ENCODE results near the gene GFAP. TPM values are rescaled to one million over a fixed set of nuclear protein-coding genes. Genes with fewer than 3 reads are reported as not detected.
A peak's percentile ranks its signal among the peaks of the same experiment; 100 is the strongest.

The GFAP gene
- total RNA-seq, 1 donor from 2014 or later, result 4.2 TPM

DNA sequence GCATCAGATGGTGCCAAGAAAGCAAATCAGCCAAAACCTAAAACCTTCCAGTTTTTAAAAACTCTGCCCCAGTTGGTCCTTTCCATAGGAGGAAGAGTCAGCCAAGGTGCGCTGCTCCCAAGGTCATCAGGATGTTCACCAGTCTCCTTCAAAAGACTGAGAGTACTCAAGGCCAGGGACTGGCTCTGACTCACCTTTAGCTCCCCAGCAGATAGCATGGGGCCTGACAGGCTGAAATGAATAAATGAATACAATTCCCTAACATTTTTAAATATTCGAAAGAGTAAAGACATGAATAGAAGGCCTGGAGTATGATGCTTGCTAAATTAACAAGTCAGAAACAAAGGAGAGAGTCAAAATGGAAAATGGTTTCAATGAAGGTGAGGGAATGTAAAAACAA is 35.2 kb downstream of the GFAP start:
- intact Hi-C loops (cut with micrococcal nuclease), result no loop called here
- no peak for DNase-seq
- no peak for ATAC-seq

DNA sequence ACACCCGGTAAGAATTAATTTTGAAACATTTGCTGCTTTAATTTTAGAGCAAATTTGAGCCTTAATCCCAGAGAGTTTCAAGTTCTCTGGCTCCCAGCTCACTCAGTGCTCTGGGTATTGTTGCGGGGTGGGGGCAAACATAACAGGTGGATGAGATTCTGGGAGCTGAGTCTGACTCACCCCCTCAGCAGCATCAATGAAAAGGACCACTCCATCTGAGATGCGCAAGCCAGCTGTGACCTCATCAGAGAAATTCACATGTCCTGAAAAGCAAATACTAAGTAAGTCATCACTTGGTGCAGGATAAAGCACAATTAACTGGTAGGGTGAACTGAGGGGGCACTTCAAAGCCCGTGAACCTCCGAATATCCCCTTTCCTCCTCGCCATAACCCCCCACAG is 35.9 kb downstream of the GFAP start:
- intact Hi-C loops (cut with micrococcal nuclease), result loop anchor here (5.0 kb wide), 1 partner anchor 107 kb away; no protein-coding TSS in a partner anchor
- DNase-seq (no peak), ATAC-seq (no peak)

DNA sequence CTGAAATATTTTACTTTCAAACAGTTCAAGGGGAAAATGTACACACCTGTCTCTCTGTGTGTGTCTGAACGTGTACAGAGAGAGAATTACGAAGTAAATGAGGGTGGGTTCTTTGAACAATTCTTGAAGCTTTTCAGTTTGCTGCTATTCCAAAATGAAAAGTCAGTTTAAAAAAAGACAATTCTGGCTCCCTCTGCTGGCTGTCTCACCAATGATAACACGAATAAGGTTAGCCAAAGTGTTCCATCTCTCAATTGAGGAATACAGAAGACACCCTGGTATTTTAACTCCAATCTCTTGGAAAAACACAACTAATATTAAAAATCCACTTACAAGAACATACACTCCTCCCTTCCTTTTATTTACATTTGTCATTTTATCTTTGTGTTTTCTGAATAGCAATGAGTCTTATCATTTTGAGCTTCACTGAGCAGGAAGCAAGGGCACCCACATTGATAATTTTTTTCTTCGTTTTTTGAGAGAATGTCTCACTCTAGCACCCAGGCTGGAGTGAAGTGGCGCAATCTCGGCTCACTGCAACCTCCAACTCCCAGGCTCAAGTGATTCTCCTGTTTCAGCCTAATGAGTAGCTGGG is 36.6 kb downstream of the GFAP start:
- intact Hi-C loops (cut with micrococcal nuclease), result loop anchor here (5.0 kb wide), 1 partner anchor 106 kb away; no protein-coding TSS in a partner anchor
- ATAC-seq, result no peak

DNA sequence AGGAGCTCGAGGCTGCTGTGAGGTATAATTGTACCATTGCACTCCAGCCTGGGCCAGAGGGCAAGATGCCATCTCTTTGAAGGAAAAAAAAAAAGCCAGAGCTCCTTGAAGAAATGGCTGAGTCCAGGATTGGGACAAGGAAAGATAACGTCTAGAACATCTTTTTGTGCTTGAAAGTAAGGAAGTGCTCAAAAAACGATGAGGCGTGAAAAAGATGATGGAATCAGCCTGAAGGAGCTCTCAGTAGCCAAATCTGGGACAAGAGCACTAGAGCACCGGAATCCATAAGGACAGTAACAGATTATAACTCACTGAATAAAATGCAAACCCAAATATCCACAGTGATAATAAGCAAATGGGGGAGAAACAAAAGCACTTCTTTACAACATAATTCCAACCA is 38.2 kb downstream of the GFAP start:
- DNase-seq, result no peak
- ATAC-seq, result no peak
- intact Hi-C loops (cut with micrococcal nuclease), result loop anchor here (5.0 kb wide), 1 partner anchor 105 kb away; no protein-coding TSS in a partner anchor

More for the DNA sequence above, 36.6 kb downstream of the GFAP start:
- DNase-seq, result no peak

DNA sequence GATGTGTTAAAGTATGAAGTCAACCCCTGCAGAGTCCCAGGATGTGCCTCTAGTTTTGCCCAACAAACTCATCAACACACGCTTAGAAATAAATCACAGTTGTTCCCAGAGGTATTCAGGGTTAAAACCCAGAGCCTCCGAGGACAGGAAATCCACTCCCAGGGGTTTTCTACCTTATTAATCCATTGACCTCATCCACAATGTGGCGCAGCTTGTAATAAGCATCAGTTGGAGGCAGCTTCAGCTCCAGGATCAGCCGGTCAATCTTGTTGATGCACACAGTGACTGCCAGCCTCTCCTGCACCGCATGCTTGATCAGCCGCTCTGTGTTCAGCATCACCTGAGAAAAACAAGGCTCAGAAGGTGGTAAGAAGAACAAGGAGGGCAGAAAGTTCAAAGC is 39.5 kb downstream of the GFAP start:
- intact Hi-C loops (cut with micrococcal nuclease), result loop anchor here (5.0 kb wide), 1 partner anchor 103 kb away; no protein-coding TSS in a partner anchor
- no peak for DNase-seq
- no peak for ATAC-seq

DNA sequence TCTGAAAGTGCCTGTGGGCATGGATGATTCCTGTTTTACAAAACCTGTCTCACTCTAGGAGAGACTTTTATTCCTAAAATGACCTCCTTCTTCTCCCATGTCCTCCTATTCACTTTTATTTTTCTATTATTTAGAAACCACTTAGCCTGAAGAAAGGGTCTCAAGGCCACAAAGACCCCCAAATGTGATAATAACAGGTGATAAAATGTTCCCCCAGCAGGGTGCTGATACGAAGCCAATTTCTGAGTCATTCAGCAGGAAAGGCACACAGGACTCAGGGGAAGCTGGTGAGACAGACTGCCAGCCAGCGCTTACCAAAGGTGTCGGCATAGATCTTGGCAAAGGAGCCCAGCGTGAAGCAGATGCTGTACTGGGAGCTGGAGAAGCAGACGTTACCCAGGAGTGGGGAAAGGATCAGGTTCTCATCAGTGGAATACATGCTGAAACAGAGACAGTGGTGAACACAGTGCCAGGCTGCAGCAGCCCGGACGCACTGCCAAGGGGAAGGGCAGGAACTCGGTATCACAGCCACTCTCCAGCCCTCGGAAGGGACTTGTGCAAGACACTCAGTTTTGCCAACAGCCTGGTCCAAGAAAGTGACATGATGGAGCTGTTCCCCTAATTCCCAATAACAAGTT is 43.0 kb downstream of the GFAP start:
- peak; percentile 57 for DNase-seq

DNA sequence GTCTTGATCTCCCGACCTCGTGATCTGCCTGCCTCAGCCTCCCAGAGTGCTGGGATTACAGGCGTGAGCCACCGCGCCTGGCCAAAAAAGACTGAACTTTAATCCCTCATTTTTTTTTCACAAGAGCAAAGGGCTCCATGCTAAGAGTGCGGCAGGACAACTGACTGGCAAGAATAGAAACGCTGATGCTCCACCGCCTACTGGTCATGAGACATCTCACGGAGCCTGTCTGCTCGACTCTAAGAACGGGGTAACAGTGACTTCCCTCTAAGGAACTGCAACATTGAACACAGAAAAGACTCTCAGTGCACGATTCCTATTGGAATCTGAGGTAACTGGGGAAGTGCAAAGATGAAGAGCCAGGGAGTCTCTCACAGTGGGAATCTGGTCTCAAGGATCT is 43.7 kb downstream of the GFAP start:
- ATAC-seq (no peak), DNase-seq (no peak)
- intact Hi-C loops (cut with micrococcal nuclease), result no loop called here

More for the DNA sequence above, 43.0 kb downstream of the GFAP start:
- intact Hi-C loops (cut with micrococcal nuclease), result no loop called here
- peak; percentile 93 for ATAC-seq

DNA sequence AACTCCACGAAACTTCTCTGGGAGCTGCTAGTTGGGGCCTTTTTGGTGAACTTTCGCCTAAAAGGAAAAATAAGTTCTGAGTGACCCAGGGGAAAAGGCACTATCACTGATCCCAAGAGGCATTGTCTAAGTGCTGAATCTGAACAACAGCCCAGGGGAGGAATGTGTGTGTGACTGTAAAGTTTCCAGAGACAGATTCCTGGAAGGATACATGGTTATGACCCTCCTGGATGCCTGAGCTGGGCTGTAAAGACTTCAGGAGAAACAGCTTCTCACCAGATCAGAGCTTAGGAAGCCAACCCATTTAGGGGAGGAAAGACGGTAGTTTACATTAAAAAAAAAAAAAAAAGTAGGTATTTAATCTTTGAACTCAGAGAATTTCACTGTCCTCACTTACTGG is 47.5 kb downstream of the GFAP start:
- ATAC-seq (peak; percentile 26), DNase-seq (no peak)
- intact Hi-C loops (cut with micrococcal nuclease), result loop anchor here (5.0 kb wide), 1 partner anchor 91 kb away; no protein-coding TSS in a partner anchor

DNA sequence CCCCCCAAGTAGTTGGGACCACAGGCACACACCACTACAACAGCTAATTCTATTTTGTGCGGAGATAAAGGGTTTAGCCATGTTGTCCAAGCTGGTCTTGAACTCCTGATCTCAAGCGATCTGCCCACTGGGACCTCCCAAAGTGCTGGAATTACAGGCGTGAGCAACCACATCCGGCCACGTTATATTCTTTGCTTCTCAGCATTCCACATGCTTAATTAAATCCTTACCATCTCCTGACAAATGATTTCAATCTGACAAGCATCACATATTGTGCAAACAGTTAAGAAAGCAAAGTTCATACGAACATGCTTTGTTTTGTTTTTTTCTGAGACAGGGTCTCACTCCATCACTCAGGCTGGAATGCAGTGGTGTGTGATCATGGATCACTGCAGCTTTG is 49.4 kb downstream of the GFAP start:
- ATAC-seq, result no peak
- intact Hi-C loops (cut with micrococcal nuclease), result loop anchor here (5.0 kb wide), 1 partner anchor 89 kb away; no protein-coding TSS in a partner anchor
- no peak for DNase-seq

DNA sequence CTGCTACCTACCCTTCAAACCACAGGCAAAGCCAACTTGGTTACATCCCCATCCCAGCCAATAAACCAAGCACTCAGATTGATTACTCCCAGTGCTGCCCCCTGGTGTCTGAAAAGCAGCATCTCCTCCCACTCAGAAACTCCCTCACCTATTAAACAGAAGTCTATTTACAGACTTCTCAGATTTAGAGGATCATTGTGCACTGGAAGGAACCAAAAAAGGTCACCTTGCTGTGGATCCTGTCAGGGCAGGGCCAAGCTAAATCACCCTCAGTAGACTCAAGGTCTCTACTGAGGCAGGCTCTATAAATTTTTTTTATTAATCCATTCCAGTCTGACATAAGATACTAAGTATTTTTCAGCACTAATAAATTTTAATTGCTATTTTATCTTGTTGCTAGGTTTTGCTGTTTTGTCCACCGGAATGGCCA is 50.1 kb downstream of the GFAP start:
- ATAC-seq (peak; percentile 72), DNase-seq (peak; percentile 70)
- intact Hi-C loops (cut with micrococcal nuclease), result loop anchor here (5.0 kb wide), 1 partner anchor 88 kb away; no protein-coding TSS in a partner anchor

DNA sequence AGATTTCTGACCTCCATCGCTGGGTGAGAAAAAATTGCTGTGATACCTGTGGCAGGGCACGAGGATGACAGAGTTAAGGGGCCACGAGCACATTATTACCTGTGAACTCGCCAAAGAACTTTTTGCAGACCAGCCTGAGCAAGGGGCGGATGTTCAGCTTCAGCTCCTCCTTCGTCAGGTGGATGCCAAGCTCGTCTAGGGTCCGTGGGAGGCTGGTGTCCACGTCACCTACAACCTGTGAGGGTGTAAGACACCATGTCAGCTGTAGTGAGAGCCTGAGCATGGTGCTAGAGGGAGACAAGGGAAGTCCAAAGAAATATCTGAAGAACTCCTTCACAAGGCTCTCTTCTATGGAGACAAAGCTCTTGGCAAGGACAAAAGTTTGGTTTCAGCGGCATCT is 50.5 kb downstream of the GFAP start:
- DNase-seq (no peak), ATAC-seq (peak; percentile 11)
- intact Hi-C loops (cut with micrococcal nuclease), result loop anchor here (5.0 kb wide), 1 partner anchor 88 kb away; no protein-coding TSS in a partner anchor

DNA sequence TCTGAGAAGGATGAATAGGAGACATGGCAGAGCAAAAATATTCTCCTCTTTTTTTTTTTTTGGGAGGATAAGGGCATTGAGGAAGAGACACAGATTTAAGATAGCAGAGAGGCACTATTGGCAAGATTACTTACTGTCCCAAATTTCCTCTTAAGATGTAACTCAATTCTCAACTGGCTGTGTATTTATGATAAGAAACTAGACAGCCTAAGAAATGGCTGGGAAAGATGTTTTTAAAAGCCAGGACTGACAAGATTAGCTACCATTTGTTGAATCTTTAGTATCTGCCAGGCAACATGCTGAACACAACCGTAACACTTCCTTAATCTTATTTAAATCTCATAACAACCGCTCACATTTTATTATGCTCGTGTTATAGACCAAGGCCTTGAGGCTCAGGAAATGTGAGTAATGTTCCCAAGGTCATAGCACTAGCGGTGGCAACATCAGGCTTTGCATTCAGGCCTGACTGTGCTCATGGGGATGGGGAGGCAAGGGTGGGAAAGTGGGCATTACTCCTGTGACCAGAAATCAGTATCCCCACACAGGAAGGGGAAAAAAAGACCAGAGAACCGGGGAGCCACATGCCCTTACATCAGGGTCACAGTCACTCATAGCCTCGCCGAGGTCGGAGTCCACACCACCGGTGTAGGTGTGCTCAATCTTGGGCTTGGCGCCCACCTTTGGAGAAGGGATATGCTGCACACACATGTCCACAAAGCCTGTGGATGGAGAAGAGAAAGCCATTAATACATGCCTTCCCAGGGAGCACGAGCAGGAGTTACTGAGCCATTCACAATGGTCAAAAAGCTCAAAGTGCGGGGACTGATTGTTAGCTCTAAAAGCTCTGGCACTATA is 52.0 kb downstream of the GFAP start:
- no peak for ATAC-seq
- no peak for DNase-seq
- intact Hi-C loops (cut with micrococcal nuclease), result no loop called here

DNA sequence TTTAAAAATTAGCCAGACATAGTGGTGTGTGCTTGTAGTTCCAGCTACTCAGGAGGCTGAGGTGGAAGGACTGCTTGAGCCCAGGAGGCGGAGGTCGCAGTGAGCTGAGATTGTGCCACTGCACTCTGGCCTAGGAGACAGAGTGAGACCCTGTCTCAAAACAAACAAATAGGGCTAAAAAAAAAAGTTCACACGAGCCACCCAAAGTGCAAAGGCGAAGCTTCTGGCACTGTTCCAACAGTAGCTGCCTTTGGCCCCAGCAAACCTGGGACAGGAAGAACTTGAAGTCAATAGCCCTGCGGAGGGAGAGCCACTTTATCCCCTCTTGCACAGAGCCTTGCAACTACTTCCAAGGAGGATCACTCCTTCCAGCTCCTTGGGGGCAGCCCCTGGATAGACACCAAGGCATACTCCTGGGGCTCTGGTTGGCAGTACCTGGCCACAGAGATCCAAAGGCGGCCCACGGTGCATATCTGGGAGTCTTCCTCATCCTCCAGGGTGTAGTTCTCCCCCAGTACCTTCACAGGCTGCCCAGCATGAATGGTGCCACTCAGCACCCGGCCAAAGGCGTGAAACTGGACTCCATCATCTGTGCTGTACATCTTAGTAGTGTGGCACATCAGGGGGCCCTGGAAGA is 52.9 kb downstream of the GFAP start:
- intact Hi-C loops (cut with micrococcal nuclease), result no loop called here
- no peak for ATAC-seq
- DNase-seq, result no peak

DNA sequence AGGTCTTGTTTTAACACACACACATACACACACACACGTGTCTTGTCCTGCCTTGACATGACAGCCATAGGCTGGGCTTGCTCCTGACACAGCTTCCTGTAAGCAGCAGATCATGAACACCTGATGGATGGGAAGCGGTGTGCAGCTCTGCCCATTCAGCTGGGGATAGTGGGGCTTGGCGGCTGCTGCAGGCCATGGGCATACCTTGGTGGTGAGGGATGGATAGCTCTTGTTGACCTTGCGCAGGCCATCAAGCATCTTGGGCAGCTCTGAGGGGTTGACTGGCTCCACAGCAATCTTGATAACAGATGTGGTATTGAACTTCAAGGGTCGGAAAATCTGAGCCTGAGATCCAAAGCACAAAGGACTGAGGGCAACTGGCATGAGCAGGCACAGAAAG is 55.6 kb downstream of the GFAP start:
- intact Hi-C loops (cut with micrococcal nuclease), result no loop called here
- no peak for ATAC-seq
- DNase-seq, result no peak

DNA sequence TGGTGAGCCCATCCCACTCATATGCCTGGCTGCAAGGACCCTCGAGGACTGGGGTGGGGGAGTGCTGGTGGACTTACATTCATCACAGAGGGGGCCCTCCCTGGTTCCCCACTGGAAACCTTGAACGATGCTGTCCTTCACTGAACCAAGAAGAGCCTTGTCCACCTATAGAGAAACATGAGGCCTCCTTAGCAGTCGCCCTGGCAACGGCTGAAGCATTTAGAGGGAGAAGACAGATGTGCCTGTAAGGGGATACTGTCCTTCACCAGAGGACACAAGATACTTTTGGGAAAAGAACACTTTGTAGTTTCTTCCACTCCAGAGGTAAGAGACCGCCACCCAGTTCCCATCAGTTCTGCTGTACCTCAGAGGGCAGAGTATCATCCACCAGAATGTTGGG is 61.1 kb downstream of the GFAP start:
- intact Hi-C loops (cut with micrococcal nuclease), result no loop called here
- no peak for DNase-seq

More for the DNA sequence above, 61.1 kb downstream of the GFAP start:
- ATAC-seq, result no peak
